Uterus (tissue), 4 donors: ENCODE data around the gene TMEM14A. TPM values are rescaled to one million over a fixed set of nuclear protein-coding genes. Genes with fewer than 3 reads are reported as not detected.
"Not testable (repeated sequence)": the region's sequence is repeated elsewhere in the genome, so short reads cannot be mapped to it uniquely, and the experiment has no call there.

ENCODE experiments used
- DNase-seq, 2 donors: peaks; one replicate each; pipeline ENCODE4 v3.0.0-alpha.2; 2019 to 2020
- H3K27ac ChIP-seq, 2 donors: fragments of 200-600 bp; sonication (generic); 1 replicate in 1 of 2; 2 replicates in 1 of 2; pipeline ENCODE4 v1.5.1; 2016 to 2018
- H3K27me3 ChIP-seq, 2 donors: fragments of 200-600 bp; sonication (generic); one replicate each; pipeline ENCODE4 v1.5.1; 2018 to 2019; ENCODE audit warnings: control low read depth in 1 of 2
- H3K36me3 ChIP-seq, 2 donors: fragments of 200-600 bp; sonication (generic); one replicate each; pipeline ENCODE4 v1.5.1; 2019; ENCODE audit warnings: control low read depth in 1 of 2
- H3K4me1 ChIP-seq, 2 donors: fragments of 200-600 bp; sonication (generic); one replicate each; pipeline ENCODE4 v1.5.1; 2018 to 2019; ENCODE audit warnings: control low read depth in 1 of 2
- H3K4me3 ChIP-seq, 2 donors: fragments of 200-600 bp; sonication (generic); 1 replicate in 1 of 2; 2 replicates in 1 of 2; pipeline ENCODE4 v1.5.1; 2018 to 2019; ENCODE audit warnings: mild to moderate bottlenecking in 1 of 2
- H3K9me3 ChIP-seq, 2 donors: fragments of 200-600 bp; sonication (generic); one replicate each; pipeline ENCODE4 v1.5.1; 2019; ENCODE audit warnings: control low read depth in 1 of 2
- POLR2A ChIP-seq, 2 donors: fragments of 450-650 bp; IDR thresholded peaks; one replicate each; pipeline ENCODE4 v1.6.1; 2016; ENCODE audit warnings: antibody characterized with exemption in 2 of 2, mild to moderate bottlenecking in 1 of 2, moderate library complexity in 1 of 2
- intact Hi-C: fragments of 100-400 bp; cut with DNase I; formaldehyde crosslinking; loops from one replicate; pipeline ENCODE4 v1.15.1; 2023; ENCODE audit warnings: low total_unique reads
- total RNA-seq, 4 donors: library from RNA; depleted of rRNA in 3 of 4; stranded (reverse); fragments of >200 nt in 3 of 4; gene quantifications; one replicate each; pipeline versions ENCODE4 v1.1.0 to v1.2.4, GENCODE V29; 2014 to 2023
- TF ChIP-seq, protein P1 (sequence below), 4 experiments: fragments of 200-600 bp in 2 of 4; fragments of 450-650 bp in 2 of 4; sonication (generic) in 2 of 4; IDR thresholded peaks; one replicate each; pipeline ENCODE4 v1.5.1; 2016 to 2019; ENCODE audit warnings: antibody characterized with exemption in 4 of 4, mild to moderate bottlenecking in 2 of 4, moderate library complexity in 1 of 4
- donor health status: DM: yes; HTN: yes; CAD: no.

The TMEM14A gene
- total RNA-seq, 4 donors from 2014 or later = 9.5 to 65.0 (median 32.8) TPM

- H3K36me3 ChIP-seq = no peaks in the 10 kb centered on the region
- TF ChIP-seq POLR2A (IDR thresholded peaks at IDR 0.05) = no peak
- TF ChIP-seq, protein P1, sequence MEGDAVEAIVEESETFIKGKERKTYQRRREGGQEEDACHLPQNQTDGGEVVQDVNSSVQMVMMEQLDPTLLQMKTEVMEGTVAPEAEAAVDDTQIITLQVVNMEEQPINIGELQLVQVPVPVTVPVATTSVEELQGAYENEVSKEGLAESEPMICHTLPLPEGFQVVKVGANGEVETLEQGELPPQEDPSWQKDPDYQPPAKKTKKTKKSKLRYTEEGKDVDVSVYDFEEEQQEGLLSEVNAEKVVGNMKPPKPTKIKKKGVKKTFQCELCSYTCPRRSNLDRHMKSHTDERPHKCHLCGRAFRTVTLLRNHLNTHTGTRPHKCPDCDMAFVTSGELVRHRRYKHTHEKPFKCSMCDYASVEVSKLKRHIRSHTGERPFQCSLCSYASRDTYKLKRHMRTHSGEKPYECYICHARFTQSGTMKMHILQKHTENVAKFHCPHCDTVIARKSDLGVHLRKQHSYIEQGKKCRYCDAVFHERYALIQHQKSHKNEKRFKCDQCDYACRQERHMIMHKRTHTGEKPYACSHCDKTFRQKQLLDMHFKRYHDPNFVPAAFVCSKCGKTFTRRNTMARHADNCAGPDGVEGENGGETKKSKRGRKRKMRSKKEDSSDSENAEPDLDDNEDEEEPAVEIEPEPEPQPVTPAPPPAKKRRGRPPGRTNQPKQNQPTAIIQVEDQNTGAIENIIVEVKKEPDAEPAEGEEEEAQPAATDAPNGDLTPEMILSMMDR (IDR thresholded peaks at IDR 0.05) = no peak
- intact Hi-C loops = no loop called here
- H3K27me3 ChIP-seq = no peaks in the 10 kb centered on the region
- H3K9me3 ChIP-seq = no peaks in the 10 kb centered on the region
- no peak overlapping the region for H3K4me3 ChIP-seq
- no peak for DNase-seq
- H3K4me1 ChIP-seq = no peaks in the 10 kb centered on the region
- H3K27ac ChIP-seq = no peak overlapping the region
Observed at GRCh38 chr6:52712136-52712535, 41.2 kb downstream of the TMEM14A start.

DNA sequence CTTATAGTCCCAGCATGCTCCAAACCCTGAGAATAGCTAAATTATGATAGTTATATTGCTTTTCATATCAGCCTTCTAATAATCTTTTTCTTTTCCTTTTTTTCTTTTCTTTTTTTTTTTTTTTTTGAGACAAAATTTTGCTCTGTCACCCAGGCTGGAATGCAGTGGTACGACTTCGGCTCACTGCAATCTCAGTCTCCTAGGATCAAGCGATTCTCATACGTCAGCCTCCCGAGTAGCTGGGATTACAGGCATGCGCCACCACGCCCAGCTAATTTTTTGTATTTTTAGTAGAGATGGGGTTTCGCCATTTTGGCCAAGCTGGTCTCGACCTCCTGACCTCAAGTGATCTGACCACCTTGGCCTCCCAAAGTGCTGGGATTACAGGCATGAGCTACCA lies 43.8 kb downstream of the TMEM14A start:
- H3K36me3 ChIP-seq, H3K27ac ChIP-seq, intact Hi-C loops, DNase-seq, H3K9me3 ChIP-seq, H3K4me1 ChIP-seq, H3K27me3 ChIP-seq, H3K4me3 ChIP-seq: not testable (repeated sequence)

GRCh38 chr6:52718550-52718949 lies 47.6 kb downstream of the TMEM14A start:
- no peaks in the 10 kb centered on the region for H3K9me3 ChIP-seq
- H3K36me3 ChIP-seq = no peaks in the 10 kb centered on the region
- no peak overlapping the region for H3K27ac ChIP-seq
- no peak for DNase-seq
- H3K4me3 ChIP-seq = no peak overlapping the region
- intact Hi-C loops = no loop called here
- no peak for TF ChIP-seq POLR2A (IDR thresholded peaks at IDR 0.05)
- TF ChIP-seq, protein P1 (IDR thresholded peaks at IDR 0.05) = no peak
- no peaks in the 10 kb centered on the region for H3K27me3 ChIP-seq
- no peaks in the 10 kb centered on the region for H3K4me1 ChIP-seq

GRCh38 chr6:52720321-52720720 lies 49.4 kb downstream of the TMEM14A start:
- Histone ChIP-seq H3K36me3 (no peaks in the 10 kb centered on the region), H3K4me3 (no peak overlapping the region), H3K27me3 (no peaks in the 10 kb centered on the region), H3K4me1 (no peaks in the 10 kb centered on the region), H3K9me3 (no peaks in the 10 kb centered on the region), H3K27ac (no peak overlapping the region)
- intact Hi-C loops = no loop called here
- TF ChIP-seq, protein P1 (IDR thresholded peaks at IDR 0.05) = no peak
- TF ChIP-seq POLR2A (IDR thresholded peaks at IDR 0.05) = no peak
- DNase-seq = no peak

DNA sequence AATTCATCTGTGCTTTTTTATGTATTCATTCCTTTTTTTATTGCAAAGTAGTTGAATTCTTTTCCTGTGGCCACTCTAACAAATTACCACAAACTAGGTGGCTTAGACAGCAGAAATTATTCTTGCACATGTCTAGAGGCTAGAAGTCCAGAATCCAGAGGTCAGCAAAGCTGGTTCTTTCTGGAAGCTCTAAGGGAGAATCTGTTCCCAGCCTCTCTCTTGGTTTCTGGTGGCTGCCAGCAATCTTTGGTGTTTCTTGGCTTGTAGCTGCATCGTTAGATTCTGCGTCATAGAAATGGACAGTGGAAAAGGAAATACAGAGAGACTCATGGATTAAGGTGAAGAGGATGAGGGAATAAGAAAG lies 53.1 kb downstream of the TMEM14A start:
- Histone ChIP-seq H3K27me3 (no peaks in the 10 kb centered on the region), H3K27ac (no peak overlapping the region), H3K4me1 (no peaks in the 10 kb centered on the region), H3K4me3 (no peak overlapping the region), H3K36me3 (no peaks in the 10 kb centered on the region), H3K9me3 (no peaks in the 10 kb centered on the region)
- no peak for TF ChIP-seq POLR2A (IDR thresholded peaks at IDR 0.05)
- TF ChIP-seq, protein P1 (IDR thresholded peaks at IDR 0.05) = no peak
- intact Hi-C loops = no loop called here
- DNase-seq = no peak

DNA sequence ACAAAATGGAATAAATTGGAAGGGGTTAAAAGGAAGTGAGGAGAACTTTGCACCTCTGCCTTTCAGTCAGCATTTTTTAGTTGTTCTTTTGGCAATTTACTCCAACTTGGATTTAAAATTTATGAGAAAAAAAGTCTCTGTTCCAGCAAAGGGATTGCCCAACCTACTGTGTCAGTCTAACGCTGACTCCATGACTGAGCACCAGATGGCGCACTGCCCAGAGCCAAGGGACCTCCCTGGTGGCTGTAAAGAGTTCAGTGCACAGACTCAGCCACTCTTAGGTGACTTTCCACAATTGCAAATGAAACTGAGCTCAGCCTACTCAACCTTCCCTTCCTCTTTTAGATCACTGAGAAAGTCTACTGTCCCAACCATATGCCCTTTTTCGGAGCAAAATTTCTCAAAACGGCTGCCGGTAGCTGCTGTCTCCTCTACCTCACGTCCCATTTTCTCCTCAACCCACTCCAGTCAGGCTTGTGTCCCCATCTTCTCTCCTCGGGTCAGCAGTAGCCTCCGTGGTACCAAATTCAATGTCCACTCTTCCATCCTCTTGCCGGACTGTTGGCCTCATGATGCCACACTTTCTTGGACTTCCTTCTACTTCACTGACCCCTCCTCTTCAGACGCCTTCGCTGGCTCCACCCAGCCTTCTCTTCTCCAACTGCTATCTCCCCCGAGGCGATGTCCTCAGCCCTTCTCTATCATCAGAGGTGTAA lies 53.7 kb downstream of the TMEM14A start:
- no peak overlapping the region for H3K4me3 ChIP-seq
- DNase-seq = peak in 1 of 2 donors; percentile 53
- H3K9me3 ChIP-seq = no peaks in the 10 kb centered on the region
- no peaks in the 10 kb centered on the region for H3K4me1 ChIP-seq
- no peaks in the 10 kb centered on the region for H3K27me3 ChIP-seq
- TF ChIP-seq, protein P1 (IDR thresholded peaks at IDR 0.05) = no peak
- no peak for TF ChIP-seq POLR2A (IDR thresholded peaks at IDR 0.05)
- no peaks in the 10 kb centered on the region for H3K36me3 ChIP-seq
- H3K27ac ChIP-seq = no peak overlapping the region
- intact Hi-C loops = no loop called here
